ENCODE data around the gene RETN.

DNA sequence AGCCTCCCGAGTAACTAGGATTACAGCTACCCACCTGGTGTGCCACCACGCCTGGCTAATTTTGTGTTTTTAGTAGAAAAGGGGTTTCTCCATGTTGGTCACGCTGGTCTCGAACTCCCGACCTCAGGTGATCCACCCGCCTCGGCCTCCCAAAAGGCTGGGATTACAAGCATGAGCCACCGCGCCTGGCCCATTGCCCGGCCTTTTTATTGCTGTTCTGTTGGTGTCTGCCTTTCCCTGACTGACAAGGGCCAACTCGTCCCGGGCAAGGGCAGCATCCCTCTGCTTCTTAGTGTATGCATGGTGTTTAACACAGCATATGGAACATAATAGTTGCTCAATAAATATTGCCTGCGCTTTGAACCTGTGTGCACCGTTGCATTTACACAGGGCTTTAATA, 6.2 kb upstream of the RETN start:
- TF ChIP-seq EP300 (IDR thresholded peaks at IDR 0.05) (no peak), POLR2A (IDR thresholded peaks at IDR 0.05) (no peak), POLR2AphosphoS5 (IDR thresholded peaks at IDR 0.05) (no peak)
- TF ChIP-seq, protein P1, sequence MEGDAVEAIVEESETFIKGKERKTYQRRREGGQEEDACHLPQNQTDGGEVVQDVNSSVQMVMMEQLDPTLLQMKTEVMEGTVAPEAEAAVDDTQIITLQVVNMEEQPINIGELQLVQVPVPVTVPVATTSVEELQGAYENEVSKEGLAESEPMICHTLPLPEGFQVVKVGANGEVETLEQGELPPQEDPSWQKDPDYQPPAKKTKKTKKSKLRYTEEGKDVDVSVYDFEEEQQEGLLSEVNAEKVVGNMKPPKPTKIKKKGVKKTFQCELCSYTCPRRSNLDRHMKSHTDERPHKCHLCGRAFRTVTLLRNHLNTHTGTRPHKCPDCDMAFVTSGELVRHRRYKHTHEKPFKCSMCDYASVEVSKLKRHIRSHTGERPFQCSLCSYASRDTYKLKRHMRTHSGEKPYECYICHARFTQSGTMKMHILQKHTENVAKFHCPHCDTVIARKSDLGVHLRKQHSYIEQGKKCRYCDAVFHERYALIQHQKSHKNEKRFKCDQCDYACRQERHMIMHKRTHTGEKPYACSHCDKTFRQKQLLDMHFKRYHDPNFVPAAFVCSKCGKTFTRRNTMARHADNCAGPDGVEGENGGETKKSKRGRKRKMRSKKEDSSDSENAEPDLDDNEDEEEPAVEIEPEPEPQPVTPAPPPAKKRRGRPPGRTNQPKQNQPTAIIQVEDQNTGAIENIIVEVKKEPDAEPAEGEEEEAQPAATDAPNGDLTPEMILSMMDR (IDR thresholded peaks at IDR 0.05), result no peak
